ENCODE results near the gene SH2D1A.
"Not testable (repeated sequence)": the region's sequence is repeated elsewhere in the genome, so short reads cannot be mapped to it uniquely, and the experiment has no call there.

Gene SH2D1A

GRCh38 chrX:124358800-124359383, 12.5 kb downstream of the SH2D1A start:
- DNase-seq, result no peak

GRCh38 chrX:124362072-124362471, 15.7 kb downstream of the SH2D1A start:
- no peak for DNase-seq

GRCh38 chrX:124362761-124363160, 16.4 kb downstream of the SH2D1A start:
- DNase-seq, result no peak

GRCh38 chrX:124369722-124370121, 23.4 kb downstream of the SH2D1A start:
- DNase-seq, result no peak

- no peak for DNase-seq
Measured at GRCh38 chrX:124373348-124373747, 27.0 kb downstream of the SH2D1A start.

- no peak for DNase-seq
Measured at GRCh38 chrX:124378643-124379042, 32.3 kb downstream of the SH2D1A start.

GRCh38 chrX:124383354-124383753, 37.0 kb downstream of the SH2D1A start:
- DNase-seq, result no peak

GRCh38 chrX:124386401-124386800, 40.0 kb downstream of the SH2D1A start:
- no peak for DNase-seq

GRCh38 chrX:124388562-124388961, 42.2 kb downstream of the SH2D1A start:
- DNase-seq, result peak; percentile 25

GRCh38 chrX:124392794-124393193, 46.4 kb downstream of the SH2D1A start:
- no peak for DNase-seq

GRCh38 chrX:124393238-124393637, 46.9 kb downstream of the SH2D1A start:
- no peak for DNase-seq

GRCh38 chrX:124393659-124394058, 47.3 kb downstream of the SH2D1A start:
- DNase-seq, result no peak

- DNase-seq, result no peak
Measured at GRCh38 chrX:124395145-124395880, 49.0 kb downstream of the SH2D1A start.

GRCh38 chrX:124401696-124402095, 55.3 kb downstream of the SH2D1A start:
- DNase-seq, result no peak

GRCh38 chrX:124405868-124406267, 59.5 kb downstream of the SH2D1A start:
- DNase-seq, result no peak

GRCh38 chrX:124406294-124407014, 60.1 kb downstream of the SH2D1A start:
- peak; percentile 69 for DNase-seq

- DNase-seq, result no peak
Measured at GRCh38 chrX:124407226-124407625, 60.9 kb downstream of the SH2D1A start.

- not testable (repeated sequence) for DNase-seq
Measured at GRCh38 chrX:124408380-124408779, 62.0 kb downstream of the SH2D1A start.

GRCh38 chrX:124413244-124413643, 66.9 kb downstream of the SH2D1A start:
- DNase-seq, result no peak

GRCh38 chrX:124414281-124414680, 67.9 kb downstream of the SH2D1A start:
- DNase-seq, result no peak

GRCh38 chrX:124415115-124415800, 68.9 kb downstream of the SH2D1A start:
- DNase-seq, result no peak

- DNase-seq, result no peak
Measured at GRCh38 chrX:124421898-124422655, 75.7 kb downstream of the SH2D1A start.
